Measurements from ENCODE around the gene CBX5.

GRCh38 chr12:54262403-54262925 lies 17.5 kb downstream of the CBX5 start:
- TF ChIP-seq, protein P1, sequence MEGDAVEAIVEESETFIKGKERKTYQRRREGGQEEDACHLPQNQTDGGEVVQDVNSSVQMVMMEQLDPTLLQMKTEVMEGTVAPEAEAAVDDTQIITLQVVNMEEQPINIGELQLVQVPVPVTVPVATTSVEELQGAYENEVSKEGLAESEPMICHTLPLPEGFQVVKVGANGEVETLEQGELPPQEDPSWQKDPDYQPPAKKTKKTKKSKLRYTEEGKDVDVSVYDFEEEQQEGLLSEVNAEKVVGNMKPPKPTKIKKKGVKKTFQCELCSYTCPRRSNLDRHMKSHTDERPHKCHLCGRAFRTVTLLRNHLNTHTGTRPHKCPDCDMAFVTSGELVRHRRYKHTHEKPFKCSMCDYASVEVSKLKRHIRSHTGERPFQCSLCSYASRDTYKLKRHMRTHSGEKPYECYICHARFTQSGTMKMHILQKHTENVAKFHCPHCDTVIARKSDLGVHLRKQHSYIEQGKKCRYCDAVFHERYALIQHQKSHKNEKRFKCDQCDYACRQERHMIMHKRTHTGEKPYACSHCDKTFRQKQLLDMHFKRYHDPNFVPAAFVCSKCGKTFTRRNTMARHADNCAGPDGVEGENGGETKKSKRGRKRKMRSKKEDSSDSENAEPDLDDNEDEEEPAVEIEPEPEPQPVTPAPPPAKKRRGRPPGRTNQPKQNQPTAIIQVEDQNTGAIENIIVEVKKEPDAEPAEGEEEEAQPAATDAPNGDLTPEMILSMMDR (IDR thresholded peaks at IDR 0.05), result no peak
- no peak for TF ChIP-seq EZH2 (IDR thresholded peaks at IDR 0.05)

Measured in neural progenitor cell (in vitro differentiated cells).